Activated T-cell treated with anti-CD3 and anti-CD28 coated beads for 24 hours (primary cell): ENCODE data around the gene DYNLT4.

Source experiments
- DNase-seq: peaks from one replicate; pipeline ENCODE4 v3.0.0-alpha.2; 2020; ENCODE audit warnings: low read depth

DYNLT4 gene

DNA sequence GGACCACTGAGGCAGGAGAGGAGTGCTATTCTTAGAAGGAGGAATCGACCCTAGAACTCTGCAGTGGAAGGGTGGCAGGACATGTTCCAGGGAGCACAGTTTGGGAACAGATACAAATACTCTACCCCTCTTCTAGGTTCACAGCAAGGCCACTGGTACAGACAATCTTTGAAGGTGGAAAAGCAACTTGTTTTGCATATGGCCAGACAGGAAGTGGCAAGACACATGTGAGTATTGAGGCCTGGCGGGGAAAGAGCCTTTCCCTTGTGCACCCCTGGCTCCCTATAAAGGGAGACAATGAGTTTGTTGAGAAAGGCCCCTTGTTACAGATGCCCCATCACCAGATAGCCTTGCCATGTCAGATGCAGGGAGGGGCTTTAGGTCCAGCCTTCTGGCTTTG is 49.7 kb downstream of the DYNLT4 start:
- DNase-seq = no peak
